IMR-90 (cell line): ENCODE results near the gene IER5L. TPM values are rescaled to one million over a fixed set of nuclear protein-coding genes. Genes with fewer than 3 reads are reported as not detected.

Source experiments
- ATAC-seq: fragments of 200-7000 bp; cut with Tn5 transposase; 2 replicates; pipeline ENCODE4 v1.9.1; 2020; ENCODE audit warnings: low read depth, mild to moderate bottlenecking, moderate library complexity
- BruUV-seq: library from RNA; stranded (reverse); fragments of 400-500 nt; replicated peaks from 2 replicates; lab custom pipeline; 2021; lab: Mats Ljungman, UMichigan
- CTCF ChIA-PET: fragments of 300-600 bp; formaldehyde crosslinking; extraction: SDS; loops from one replicate; lab custom pipeline; 2021; ENCODE audit warnings: antibody characterized with exemption; lab: Yijun Ruan, JAX
- POLR2A ChIA-PET: fragments of 300-600 bp; sonication (Branson Sonifier 250); formaldehyde crosslinking; loops from one replicate; lab custom pipeline; 2022; ENCODE audit warnings: antibody characterized with exemption; ENCODE audit not compliant: unreplicated experiment; lab: Charles Lee
- DNase-seq: peaks from one replicate; pipeline ENCODE4 v3.0.0; 2013
- H2AFZ ChIP-seq: replicated peaks from 2 replicates; pipeline ENCODE3; 2013; ENCODE audit warnings: low read length, mild to moderate bottlenecking; ENCODE audit not compliant: poor library complexity
- H2AK5ac ChIP-seq: 2 replicates; pipeline ENCODE4 v1.6.1; 2013; ENCODE audit warnings: low read depth, low read length, inconsistent platforms
- H2AK9ac ChIP-seq: replicated peaks from 2 replicates; pipeline ENCODE3; 2013; ENCODE audit warnings: mild to moderate bottlenecking, low read depth, low read length, moderate library complexity; ENCODE audit not compliant: poor library complexity
- H2BK120ac ChIP-seq: 2 replicates; pipeline ENCODE4 v1.6.1; 2013; ENCODE audit warnings: low read depth, low read length, inconsistent platforms
- H2BK15ac ChIP-seq: 3 replicates; pipeline ENCODE4 v1.6.1; 2013; ENCODE audit warnings: low read depth, low read length, inconsistent platforms
- H2BK20ac ChIP-seq: 2 replicates; pipeline ENCODE4 v1.6.1; 2013; ENCODE audit warnings: low read depth, mild to moderate bottlenecking, inconsistent platforms, low read length, moderate library complexity
- H2BK5ac ChIP-seq: 2 replicates; pipeline ENCODE4 v1.6.1; 2013; ENCODE audit warnings: mild to moderate bottlenecking, low read depth, low read length, inconsistent platforms; ENCODE audit not compliant: poor library complexity, severe bottlenecking
- H3K14ac ChIP-seq: replicated peaks from 2 replicates; pipeline ENCODE4 v1.6.1; 2013; ENCODE audit warnings: low read depth, low read length, inconsistent platforms
- H3K18ac ChIP-seq: 2 replicates; pipeline ENCODE4 v1.6.1; 2013; ENCODE audit warnings: low read depth, low read length, control low read depth
- H3K23ac ChIP-seq: 2 replicates; pipeline ENCODE4 v1.6.1; 2013; ENCODE audit warnings: low read depth, low read length, inconsistent platforms
- H3K27ac ChIP-seq: 2 replicates; pipeline ENCODE4 v1.5.1; 2013; ENCODE audit warnings: mild to moderate bottlenecking, control low read depth, low read length; ENCODE audit not compliant: insufficient read depth
- H3K27me3 ChIP-seq: 2 replicates; pipeline ENCODE4 v1.6.1; 2013; ENCODE audit warnings: low read length; ENCODE audit not compliant: control insufficient read depth, insufficient read depth
- H3K36me3 ChIP-seq: 2 replicates; pipeline ENCODE4 v1.6.1; 2013; ENCODE audit warnings: low read length, mixed read lengths; ENCODE audit not compliant: control insufficient read depth, insufficient read depth
- H3K4ac ChIP-seq: 2 replicates; pipeline ENCODE4 v1.6.1; 2013; ENCODE audit warnings: low read depth, low read length, inconsistent platforms
- H3K4me1 ChIP-seq: 2 replicates; pipeline ENCODE4 v1.6.1; 2013; ENCODE audit warnings: low read length, mixed read lengths; ENCODE audit not compliant: control insufficient read depth, insufficient read depth
- H3K4me2 ChIP-seq: 2 replicates; pipeline ENCODE4 v1.6.1; 2013; ENCODE audit warnings: low read depth, mild to moderate bottlenecking, control low read depth, low read length, moderate library complexity
- H3K4me3 ChIP-seq: 2 replicates; pipeline ENCODE4 v1.5.1; 2013; ENCODE audit warnings: low read depth, mild to moderate bottlenecking, control low read depth, low read length, moderate library complexity; ENCODE audit not compliant: insufficient read depth
- H3K56ac ChIP-seq: 2 replicates; pipeline ENCODE4 v1.6.1; 2013; ENCODE audit warnings: low read length, inconsistent platforms; ENCODE audit not compliant: insufficient read depth; ENCODE audit errors: extremely low read depth
- H3K79me1 ChIP-seq, 2 experiments: 2 replicates each; pipeline ENCODE4 v1.6.1; 2013; ENCODE audit warnings: low read length in 2 of 2, inconsistent platforms in 1 of 2, low read depth in 1 of 2
- H3K9ac ChIP-seq: 2 replicates; pipeline ENCODE4 v1.6.1; 2013; ENCODE audit warnings: low read depth, low read length, control low read depth
- H3K9me1 ChIP-seq: 2 replicates; pipeline ENCODE4 v1.6.1; 2013; ENCODE audit warnings: low read length, inconsistent platforms; ENCODE audit not compliant: insufficient read depth
- H3K9me3 ChIP-seq: 2 replicates; pipeline ENCODE4 v1.6.1; 2013; ENCODE audit warnings: low read length; ENCODE audit not compliant: control insufficient read depth, insufficient read depth
- H4K20me1 ChIP-seq: 2 replicates; pipeline ENCODE4 v1.6.1; 2013; ENCODE audit warnings: low read length, inconsistent platforms; ENCODE audit not compliant: insufficient read depth
- H4K5ac ChIP-seq: 2 replicates; pipeline ENCODE4 v1.6.1; 2013; ENCODE audit warnings: mild to moderate bottlenecking, low read depth, low read length, control low read depth
- H4K8ac ChIP-seq, 2 experiments: 2 replicates each; pipeline ENCODE4 v1.6.1; 2013; ENCODE audit warnings: low read depth in 2 of 2, low read length in 2 of 2, control low read depth in 1 of 2, inconsistent platforms in 1 of 2
- H4K91ac ChIP-seq: 2 replicates; pipeline ENCODE4 v1.6.1; 2013; ENCODE audit warnings: low read depth, low read length, inconsistent platforms; ENCODE audit not compliant: insufficient read depth
- MXI1 ChIP-seq: IDR thresholded peaks from 2 replicates; pipeline ENCODE4 v1.6.1; 2012; ENCODE audit warnings: low read depth, mild to moderate bottlenecking, low read length, moderate library complexity, borderline replicate concordance
- NFE2L2 ChIP-seq: fragments of 150-350 bp; IDR thresholded peaks from 2 replicates; pipeline ENCODE4 v1.6.1; 2016; ENCODE audit warnings: low read depth, mild to moderate bottlenecking, low read length
- WGBS, 2 experiments: methylation state at CpG; one replicate each; pipeline versions ENCODE4 v1.1.5 to v1.1.7; 2013; ENCODE audit warnings: missing lambda C conversion rate in 2 of 2; ENCODE audit not compliant: insufficient read length in 1 of 2; ENCODE audit errors: extremely low coverage in 2 of 2; 5-methylcytosine and 5-hydroxymethylcytosine counted together
- dilution Hi-C: fragments of 300-500 bp; cut with HindIII; formaldehyde crosslinking; loops from one replicate; pipeline ENCODE4 v1.14.3; 2018; ENCODE audit warnings: low sequenced_read_pairs; ENCODE audit not compliant: unreplicated experiment
- in situ Hi-C: fragments of 300-500 bp; cut with MboI; formaldehyde crosslinking; loops from 3 replicates; pipeline ENCODE4 v1.14.3; 2019; ENCODE audit warnings: low sequenced_read_pairs, inconsistent platforms, mixed read lengths
- intact Hi-C: fragments of 100-400 bp; cut with micrococcal nuclease; formaldehyde crosslinking; loops from 2 replicates; pipeline ENCODE4 v1.10.0; 2022
- polyA plus RNA-seq, 3 experiments: library from polyadenylated mRNA; depleted of rRNA; stranded (reverse); fragments of >200 nt; gene quantifications; 2 replicates each; pipeline ENCODE4 v1.2.3, GENCODE V29; 2012; ENCODE audit warnings: low replicate concordance in 1 of 3
- total RNA-seq: library from RNA; depleted of rRNA; stranded (reverse); fragments of >200 nt; gene quantifications from 2 replicates; pipeline ENCODE4 v1.2.3, GENCODE V29; 2012
- TF ChIP-seq, protein P1 (sequence below): fragments of 150-350 bp; IDR thresholded peaks from 2 replicates; pipeline ENCODE4 v1.6.1; 2017; ENCODE audit warnings: mild to moderate bottlenecking, antibody characterized with exemption, low read length, low read depth
- TF ChIP-seq, protein P2 (sequence below): fragments of 150-350 bp; IDR thresholded peaks from 2 replicates; pipeline ENCODE4 v1.6.1; 2016; ENCODE audit warnings: low read depth, mild to moderate bottlenecking, low read length, moderate library complexity, borderline replicate concordance

IER5L gene
- total and polyA plus RNA-seq, 2 of the 4 experiments (the other 2 are of a cell fraction), result 12.5 to 13.4 TPM

DNA sequence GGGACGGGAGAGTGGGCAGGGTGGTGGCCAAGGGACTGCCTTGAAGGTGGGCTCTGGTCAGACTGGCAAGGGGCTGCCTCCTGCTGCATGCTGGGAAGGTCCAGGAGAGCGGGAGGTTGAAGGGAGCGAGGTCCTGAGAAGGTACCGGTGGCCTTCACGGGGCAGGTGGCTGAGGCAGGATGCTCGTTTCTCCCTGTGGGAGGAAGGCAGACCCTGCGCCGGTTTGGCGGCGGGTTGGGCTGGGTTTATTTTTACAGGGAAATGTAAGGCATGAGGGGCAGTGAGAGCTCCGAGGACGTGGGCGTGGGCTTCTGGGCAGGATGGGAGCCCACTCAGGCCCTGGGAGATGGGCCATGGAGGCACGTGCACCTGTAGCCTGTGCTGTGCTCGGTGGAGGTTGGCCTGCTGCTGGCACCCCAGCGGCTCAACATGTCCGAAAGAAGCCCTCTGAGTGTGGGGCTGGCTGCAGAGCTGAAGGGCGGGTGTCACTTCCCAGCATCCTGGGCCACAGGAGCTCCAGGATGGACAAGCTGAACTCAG, 27.3 kb downstream of the IER5L start:
- no peak overlapping the region for H4K91ac ChIP-seq
- WGBS, 2 experiments, result 89% methylated on average over 15 of the region's 18 CpGs; no CpG with 5 or more reads in 1 of the 2 experiments
- H3K36me3 ChIP-seq, result peaks cover 37% of the 10 kb centered on the region
- H2AK9ac ChIP-seq, result no peak overlapping the region
- H3K4me2 ChIP-seq, result no peak overlapping the region
- in situ Hi-C loops, result no loop called here
- H3K56ac ChIP-seq, result no peak overlapping the region
- no peak overlapping the region for H2BK20ac ChIP-seq
- no peak overlapping the region for H3K23ac ChIP-seq
- H2BK5ac ChIP-seq, result no peak overlapping the region
- ChIA-PET CTCF (no interaction called here), POLR2A (no interaction called here)
- no peak overlapping the region for H3K4ac ChIP-seq
- DNase-seq (no peak), ATAC-seq (no peak)
- no peak overlapping the region for H3K18ac ChIP-seq
- no peak overlapping the region for H2BK120ac ChIP-seq
- no peak overlapping the region for H4K8ac ChIP-seq
- no TSS peak for BruUV-seq
- intact Hi-C loops, result no loop called here
- no peak overlapping the region for H3K14ac ChIP-seq
- no peak overlapping the region for H2AFZ ChIP-seq
- no peak overlapping the region for H2AK5ac ChIP-seq
- peaks cover 16 to 63% of the 10 kb centered on the region in 2 experiments for H3K79me1 ChIP-seq
- no peaks in the 10 kb centered on the region for H3K9me3 ChIP-seq
- H3K4me1 ChIP-seq, result peaks cover 13% of the 10 kb centered on the region
- TF ChIP-seq, protein P1, sequence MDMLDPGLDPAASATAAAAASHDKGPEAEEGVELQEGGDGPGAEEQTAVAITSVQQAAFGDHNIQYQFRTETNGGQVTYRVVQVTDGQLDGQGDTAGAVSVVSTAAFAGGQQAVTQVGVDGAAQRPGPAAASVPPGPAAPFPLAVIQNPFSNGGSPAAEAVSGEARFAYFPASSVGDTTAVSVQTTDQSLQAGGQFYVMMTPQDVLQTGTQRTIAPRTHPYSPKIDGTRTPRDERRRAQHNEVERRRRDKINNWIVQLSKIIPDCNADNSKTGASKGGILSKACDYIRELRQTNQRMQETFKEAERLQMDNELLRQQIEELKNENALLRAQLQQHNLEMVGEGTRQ, result no peak
- TF ChIP-seq, protein P2, sequence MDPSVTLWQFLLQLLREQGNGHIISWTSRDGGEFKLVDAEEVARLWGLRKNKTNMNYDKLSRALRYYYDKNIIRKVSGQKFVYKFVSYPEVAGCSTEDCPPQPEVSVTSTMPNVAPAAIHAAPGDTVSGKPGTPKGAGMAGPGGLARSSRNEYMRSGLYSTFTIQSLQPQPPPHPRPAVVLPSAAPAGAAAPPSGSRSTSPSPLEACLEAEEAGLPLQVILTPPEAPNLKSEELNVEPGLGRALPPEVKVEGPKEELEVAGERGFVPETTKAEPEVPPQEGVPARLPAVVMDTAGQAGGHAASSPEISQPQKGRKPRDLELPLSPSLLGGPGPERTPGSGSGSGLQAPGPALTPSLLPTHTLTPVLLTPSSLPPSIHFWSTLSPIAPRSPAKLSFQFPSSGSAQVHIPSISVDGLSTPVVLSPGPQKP, result no peak
- TF ChIP-seq MXI1 (no peak), NFE2L2 (no peak)
- H2BK15ac ChIP-seq, result no peak overlapping the region
- H3K27me3 ChIP-seq, result no peaks in the 10 kb centered on the region
- H3K9ac ChIP-seq, result no peak overlapping the region
- H3K9me1 ChIP-seq, result peaks cover 7% of the 10 kb centered on the region; the same call in 1 of the 2 replicates
- H3K4me3 ChIP-seq, result no peak overlapping the region
- H4K5ac ChIP-seq, result no peak overlapping the region
- no peaks in the 10 kb centered on the region for H4K20me1 ChIP-seq
- no peak overlapping the region for H3K27ac ChIP-seq
- dilution Hi-C loops, result no loop called here
